K562 (cell line): Measurements from ENCODE around the gene HOXB5. TPM values are rescaled to one million over a fixed set of nuclear protein-coding genes. Genes with fewer than 3 reads are reported as not detected.

Experiments used
- BRD9 ChIP-seq: fragments of 450-650 bp; IDR thresholded peaks from 2 replicates; pipeline ENCODE4 v1.6.1; 2018; ENCODE audit warnings: low read depth; ENCODE audit not compliant: partially characterized antibody
- EP300 ChIP-seq: IDR thresholded peaks from 2 replicates; pipeline ENCODE4 v1.6.1; 2012; ENCODE audit warnings: low read length, improper control_type of control experiment
- FOXA1 ChIP-seq: fragments of 450-650 bp; IDR thresholded peaks from 2 replicates; pipeline ENCODE4 v1.6.1; 2016; ENCODE audit warnings: mild to moderate bottlenecking, borderline replicate concordance
- GTF2E2 ChIP-seq: fragments of 200-800 bp; sonication (Bioruptor generic); IDR thresholded peaks from 2 replicates; pipeline ENCODE4 v1.6.1; 2016; ENCODE audit warnings: missing genetic modification characterization, missing compliant biosample characterization
- MNT ChIP-seq, 2 experiments: fragments of 450-650 bp; conservative IDR thresholded peaks; 2 replicates each; pipeline ENCODE4 v1.6.1; 2017; ENCODE audit warnings: mild to moderate bottlenecking in 2 of 2, moderate library complexity in 2 of 2
- NCOA2 ChIP-seq, 2 experiments: fragments of 450-650 bp; IDR thresholded peaks; 2 replicates each; pipeline ENCODE4 v1.6.1; 2018; ENCODE audit warnings: mild to moderate bottlenecking in 2 of 2, moderate library complexity in 1 of 2; ENCODE audit not compliant: partially characterized antibody in 2 of 2
- NR2C2 ChIP-seq, 2 experiments: fragments of 200-800 bp in 1 of 2; sonication (Bioruptor generic) in 1 of 2; sonication (generic) in 1 of 2; formaldehyde crosslinking in 1 of 2; IDR thresholded peaks; 2 replicates each; pipeline versions ENCODE4 v1.6.1 to v1.8.0; 2016 to 2022; ENCODE audit warnings: mild to moderate bottlenecking in 1 of 2, missing compliant biosample characterization in 1 of 2, missing genetic modification characterization in 1 of 2, missing genetic modification reagents in 1 of 2
- SETDB1 ChIP-seq: IDR thresholded peaks from one replicate; pipeline ENCODE4 v1.6.1; 2012; ENCODE audit warnings: low read length, control low read depth, inconsistent platforms
- ZBTB17 ChIP-seq: fragments of 450-650 bp; formaldehyde crosslinking; IDR thresholded peaks from 2 replicates; pipeline ENCODE4 v1.4.0; 2020; ENCODE audit warnings: mild to moderate bottlenecking
- ZNF224 ChIP-seq: sonication (generic); formaldehyde crosslinking; IDR thresholded peaks from 2 replicates; pipeline ENCODE4 v1.8.0; 2022; ENCODE audit warnings: mild to moderate bottlenecking, missing genetic modification reagents
- ZNF57 ChIP-seq: fragments of 450-650 bp; formaldehyde crosslinking; IDR thresholded peaks from 2 replicates; pipeline ENCODE4 v1.4.0; 2020; ENCODE audit warnings: mild to moderate bottlenecking, moderate library complexity
- ZNF764 ChIP-seq: fragments of 250-450 bp; sonication (Bioruptor Pico); IDR thresholded peaks from 2 replicates; pipeline ENCODE4 v1.4.0; 2020; ENCODE audit warnings: low read depth, mild to moderate bottlenecking, moderate library complexity
- ZNF766 ChIP-seq: fragments of 200-800 bp; sonication (Bioruptor generic); conservative IDR thresholded peaks from 2 replicates; pipeline ENCODE4 v1.6.1; 2016; ENCODE audit warnings: missing genetic modification characterization, missing compliant biosample characterization
- polyA plus RNA-seq, 8 experiments: library from polyadenylated mRNA; depleted of rRNA in 4 of 8; stranded (reverse) in 5 of 8; unstranded in 3 of 8; fragments of >200 nt; fragmentation: Nextera tagmentation in 2 of 8; fragmentation: Illumina TruSeq in 1 of 8; extraction: Ambion mirVana in 2 of 8; extraction: Trizol in 1 of 8; gene quantifications; 2 replicates each; pipeline versions ENCODE4 v1.2.1 to v1.2.3, GENCODE V29; 2011 to 2014; ENCODE audit warnings: inconsistent platforms in 1 of 8, missing spikeins in 1 of 8
- total RNA-seq, 7 experiments: library from RNA; depleted of rRNA in 6 of 7; stranded (reverse); fragments of >200 nt in 6 of 7; fragmentation: Illumina TruSeq in 2 of 7; extraction: Trizol in 2 of 7; gene quantifications; 2 replicates each; pipeline versions ENCODE4 v1.2.1 to v1.2.3, GENCODE V29; 2011 to 2021; ENCODE audit warnings: low replicate concordance in 1 of 7
- TF ChIP-seq, protein P1 (sequence below): fragments of 250-450 bp; sonication (Bioruptor Pico); IDR thresholded peaks from 2 replicates; pipeline ENCODE4 v1.4.0; 2020
- TF ChIP-seq, protein P2 (sequence below): sonication (generic); formaldehyde crosslinking; IDR thresholded peaks from 2 replicates; pipeline ENCODE4 v1.8.0; 2022; ENCODE audit warnings: mild to moderate bottlenecking, missing genetic modification reagents, borderline replicate concordance
- TF ChIP-seq, protein P3 (sequence below): fragments of 250-450 bp; sonication (Bioruptor Pico); IDR thresholded peaks from 2 replicates; pipeline ENCODE4 v1.4.0; 2020; ENCODE audit warnings: mild to moderate bottlenecking, moderate library complexity, borderline replicate concordance

HOXB5 gene
- total and polyA plus RNA-seq, 9 of the 15 experiments (the other 6 are each of a cell fraction or from before 2014, with no cell fraction given) = 0.24 to 2.7 (median 0.65) TPM

DNA sequence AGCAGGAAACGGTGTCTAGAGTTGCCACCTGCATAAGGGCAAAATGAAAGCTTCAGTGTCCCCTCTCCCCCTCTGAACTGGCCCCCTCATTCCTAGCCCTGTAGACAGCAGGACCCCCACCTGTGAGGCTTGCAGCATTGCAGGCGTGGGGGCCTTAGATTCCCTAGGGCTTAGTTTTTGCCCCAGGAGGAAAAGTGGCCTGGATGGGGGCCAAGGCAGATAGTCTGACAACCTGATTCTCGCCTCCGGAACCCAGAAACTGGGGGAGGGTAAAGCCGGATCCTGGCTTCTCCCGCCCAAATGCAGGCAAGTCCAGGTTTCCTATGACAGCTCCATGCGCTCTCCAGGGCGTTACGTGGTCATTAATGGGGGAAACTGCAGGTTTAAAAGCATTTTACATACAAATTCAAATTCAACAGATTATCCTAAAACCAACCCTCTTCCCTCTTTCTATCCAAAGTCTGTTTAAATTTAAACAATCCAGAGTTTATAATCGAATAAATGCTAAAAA, 11.9 kb upstream of the HOXB5 start (continued):
- TF ChIP-seq, protein P1, sequence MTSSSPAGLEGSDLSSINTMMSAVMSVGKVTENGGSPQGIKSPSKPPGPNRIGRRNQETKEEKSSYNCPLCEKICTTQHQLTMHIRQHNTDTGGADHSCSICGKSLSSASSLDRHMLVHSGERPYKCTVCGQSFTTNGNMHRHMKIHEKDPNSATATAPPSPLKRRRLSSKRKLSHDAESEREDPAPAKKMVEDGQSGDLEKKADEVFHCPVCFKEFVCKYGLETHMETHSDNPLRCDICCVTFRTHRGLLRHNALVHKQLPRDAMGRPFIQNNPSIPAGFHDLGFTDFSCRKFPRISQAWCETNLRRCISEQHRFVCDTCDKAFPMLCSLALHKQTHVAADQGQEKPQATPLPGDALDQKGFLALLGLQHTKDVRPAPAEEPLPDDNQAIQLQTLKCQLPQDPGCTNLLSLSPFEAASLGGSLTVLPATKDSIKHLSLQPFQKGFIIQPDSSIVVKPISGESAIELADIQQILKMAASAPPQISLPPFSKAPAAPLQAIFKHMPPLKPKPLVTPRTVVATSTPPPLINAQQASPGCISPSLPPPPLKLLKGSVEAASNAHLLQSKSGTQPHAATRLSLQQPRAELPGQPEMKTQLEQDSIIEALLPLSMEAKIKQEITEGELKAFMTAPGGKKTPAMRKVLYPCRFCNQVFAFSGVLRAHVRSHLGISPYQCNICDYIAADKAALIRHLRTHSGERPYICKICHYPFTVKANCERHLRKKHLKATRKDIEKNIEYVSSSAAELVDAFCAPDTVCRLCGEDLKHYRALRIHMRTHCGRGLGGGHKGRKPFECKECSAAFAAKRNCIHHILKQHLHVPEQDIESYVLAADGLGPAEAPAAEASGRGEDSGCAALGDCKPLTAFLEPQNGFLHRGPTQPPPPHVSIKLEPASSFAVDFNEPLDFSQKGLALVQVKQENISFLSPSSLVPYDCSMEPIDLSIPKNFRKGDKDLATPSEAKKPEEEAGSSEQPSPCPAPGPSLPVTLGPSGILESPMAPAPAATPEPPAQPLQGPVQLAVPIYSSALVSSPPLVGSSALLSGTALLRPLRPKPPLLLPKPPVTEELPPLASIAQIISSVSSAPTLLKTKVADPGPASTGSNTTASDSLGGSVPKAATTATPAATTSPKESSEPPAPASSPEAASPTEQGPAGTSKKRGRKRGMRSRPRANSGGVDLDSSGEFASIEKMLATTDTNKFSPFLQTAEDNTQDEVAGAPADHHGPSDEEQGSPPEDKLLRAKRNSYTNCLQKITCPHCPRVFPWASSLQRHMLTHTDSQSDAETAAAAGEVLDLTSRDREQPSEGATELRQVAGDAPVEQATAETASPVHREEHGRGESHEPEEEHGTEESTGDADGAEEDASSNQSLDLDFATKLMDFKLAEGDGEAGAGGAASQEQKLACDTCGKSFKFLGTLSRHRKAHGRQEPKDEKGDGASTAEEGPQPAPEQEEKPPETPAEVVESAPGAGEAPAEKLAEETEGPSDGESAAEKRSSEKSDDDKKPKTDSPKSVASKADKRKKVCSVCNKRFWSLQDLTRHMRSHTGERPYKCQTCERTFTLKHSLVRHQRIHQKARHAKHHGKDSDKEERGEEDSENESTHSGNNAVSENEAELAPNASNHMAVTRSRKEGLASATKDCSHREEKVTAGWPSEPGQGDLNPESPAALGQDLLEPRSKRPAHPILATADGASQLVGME (CRISPR knock-in tag) = no peak
- TF ChIP-seq MNT (conservative IDR thresholded peaks at IDR 0.05) (no peak), EP300 (no peak), ZNF764 (CRISPR knock-in tag) (no peak), BRD9 (peak; percentile 5), GTF2E2 (0 out of 2 replicates have a peak, but pooled peaks have one; percentile 42), ZNF224 (CRISPR knock-in tag) (no peak), NCOA2 (IDR thresholded peaks at IDR 0.05; ENCODE audit: partially characterized antibody in 2 of 2) (no peak), ZNF57 (CRISPR knock-in tag) (no peak), ZNF766 (no peak), NR2C2 (CRISPR knock-in tag; IDR thresholded peaks at IDR 0.05) (no peak), NR2C2 (tag; IDR thresholded peaks at IDR 0.05) (peak; percentile 33; the same call in 1 of the 2 replicates), SETDB1 (no peak), ZBTB17 (CRISPR knock-in tag) (no peak), FOXA1 (no peak)
- TF ChIP-seq, protein P2, sequence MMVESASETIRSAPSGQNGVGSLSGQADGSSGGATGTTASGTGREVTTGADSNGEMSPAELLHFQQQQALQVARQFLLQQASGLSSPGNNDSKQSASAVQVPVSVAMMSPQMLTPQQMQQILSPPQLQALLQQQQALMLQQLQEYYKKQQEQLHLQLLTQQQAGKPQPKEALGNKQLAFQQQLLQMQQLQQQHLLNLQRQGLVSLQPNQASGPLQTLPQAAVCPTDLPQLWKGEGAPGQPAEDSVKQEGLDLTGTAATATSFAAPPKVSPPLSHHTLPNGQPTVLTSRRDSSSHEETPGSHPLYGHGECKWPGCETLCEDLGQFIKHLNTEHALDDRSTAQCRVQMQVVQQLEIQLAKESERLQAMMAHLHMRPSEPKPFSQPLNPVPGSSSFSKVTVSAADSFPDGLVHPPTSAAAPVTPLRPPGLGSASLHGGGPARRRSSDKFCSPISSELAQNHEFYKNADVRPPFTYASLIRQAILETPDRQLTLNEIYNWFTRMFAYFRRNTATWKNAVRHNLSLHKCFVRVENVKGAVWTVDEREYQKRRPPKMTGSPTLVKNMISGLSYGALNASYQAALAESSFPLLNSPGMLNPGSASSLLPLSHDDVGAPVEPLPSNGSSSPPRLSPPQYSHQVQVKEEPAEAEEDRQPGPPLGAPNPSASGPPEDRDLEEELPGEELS (CRISPR knock-in tag) = no peak
- TF ChIP-seq, protein P3, sequence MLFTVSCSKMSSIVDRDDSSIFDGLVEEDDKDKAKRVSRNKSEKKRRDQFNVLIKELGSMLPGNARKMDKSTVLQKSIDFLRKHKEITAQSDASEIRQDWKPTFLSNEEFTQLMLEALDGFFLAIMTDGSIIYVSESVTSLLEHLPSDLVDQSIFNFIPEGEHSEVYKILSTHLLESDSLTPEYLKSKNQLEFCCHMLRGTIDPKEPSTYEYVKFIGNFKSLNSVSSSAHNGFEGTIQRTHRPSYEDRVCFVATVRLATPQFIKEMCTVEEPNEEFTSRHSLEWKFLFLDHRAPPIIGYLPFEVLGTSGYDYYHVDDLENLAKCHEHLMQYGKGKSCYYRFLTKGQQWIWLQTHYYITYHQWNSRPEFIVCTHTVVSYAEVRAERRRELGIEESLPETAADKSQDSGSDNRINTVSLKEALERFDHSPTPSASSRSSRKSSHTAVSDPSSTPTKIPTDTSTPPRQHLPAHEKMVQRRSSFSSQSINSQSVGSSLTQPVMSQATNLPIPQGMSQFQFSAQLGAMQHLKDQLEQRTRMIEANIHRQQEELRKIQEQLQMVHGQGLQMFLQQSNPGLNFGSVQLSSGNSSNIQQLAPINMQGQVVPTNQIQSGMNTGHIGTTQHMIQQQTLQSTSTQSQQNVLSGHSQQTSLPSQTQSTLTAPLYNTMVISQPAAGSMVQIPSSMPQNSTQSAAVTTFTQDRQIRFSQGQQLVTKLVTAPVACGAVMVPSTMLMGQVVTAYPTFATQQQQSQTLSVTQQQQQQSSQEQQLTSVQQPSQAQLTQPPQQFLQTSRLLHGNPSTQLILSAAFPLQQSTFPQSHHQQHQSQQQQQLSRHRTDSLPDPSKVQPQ (CRISPR knock-in tag) = no peak
